C4-2B (cell line): ENCODE data around the gene ANKS1B.

Experiments
- ZFX ChIP-seq: fragments of 450-650 bp; IDR thresholded peaks from 2 replicates; pipeline ENCODE4 v1.6.1; 2017
- TF ChIP-seq, protein P1 (sequence below): fragments of 450-650 bp; conservative IDR thresholded peaks from 2 replicates; pipeline ENCODE4 v1.5.1; 2017; ENCODE audit warnings: mild to moderate bottlenecking

DNA sequence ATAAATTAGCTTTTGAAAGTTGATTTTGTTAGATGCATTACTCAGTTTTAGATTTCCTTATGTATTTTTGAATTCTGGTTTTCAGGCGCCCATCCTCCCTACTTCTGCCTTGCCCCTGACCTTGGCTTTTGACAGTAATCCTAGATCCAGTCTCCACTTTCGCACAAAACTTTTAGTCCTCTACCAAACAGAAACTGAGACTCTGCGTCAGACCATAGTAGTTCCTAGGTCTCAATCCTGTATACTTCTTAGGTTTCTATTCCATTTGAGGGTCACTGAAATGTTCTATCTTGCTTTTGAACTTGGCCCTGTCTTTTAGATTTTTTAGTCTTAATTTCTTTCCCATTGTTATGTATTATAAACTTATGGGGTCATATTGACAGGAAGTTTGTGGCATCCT is 645.1 kb downstream of the ANKS1B start:
- TF ChIP-seq, protein P1, sequence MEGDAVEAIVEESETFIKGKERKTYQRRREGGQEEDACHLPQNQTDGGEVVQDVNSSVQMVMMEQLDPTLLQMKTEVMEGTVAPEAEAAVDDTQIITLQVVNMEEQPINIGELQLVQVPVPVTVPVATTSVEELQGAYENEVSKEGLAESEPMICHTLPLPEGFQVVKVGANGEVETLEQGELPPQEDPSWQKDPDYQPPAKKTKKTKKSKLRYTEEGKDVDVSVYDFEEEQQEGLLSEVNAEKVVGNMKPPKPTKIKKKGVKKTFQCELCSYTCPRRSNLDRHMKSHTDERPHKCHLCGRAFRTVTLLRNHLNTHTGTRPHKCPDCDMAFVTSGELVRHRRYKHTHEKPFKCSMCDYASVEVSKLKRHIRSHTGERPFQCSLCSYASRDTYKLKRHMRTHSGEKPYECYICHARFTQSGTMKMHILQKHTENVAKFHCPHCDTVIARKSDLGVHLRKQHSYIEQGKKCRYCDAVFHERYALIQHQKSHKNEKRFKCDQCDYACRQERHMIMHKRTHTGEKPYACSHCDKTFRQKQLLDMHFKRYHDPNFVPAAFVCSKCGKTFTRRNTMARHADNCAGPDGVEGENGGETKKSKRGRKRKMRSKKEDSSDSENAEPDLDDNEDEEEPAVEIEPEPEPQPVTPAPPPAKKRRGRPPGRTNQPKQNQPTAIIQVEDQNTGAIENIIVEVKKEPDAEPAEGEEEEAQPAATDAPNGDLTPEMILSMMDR, result no peak
- no peak for TF ChIP-seq ZFX
